GM19099 (cell line): ENCODE results near the gene MAP7D3.

Source experiments
- POLR2A ChIP-seq: IDR thresholded peaks from 3 replicates; pipeline ENCODE4 v1.6.1; 2011; ENCODE audit warnings: low read depth; ENCODE audit not compliant: insufficient read length; ENCODE audit errors: extremely low read depth

Gene MAP7D3

GRCh38 chrX:136214551-136214950, 36.6 kb downstream of the MAP7D3 start:
- TF ChIP-seq POLR2A, result no peak

- no peak for TF ChIP-seq POLR2A
Measured at GRCh38 chrX:136212557-136213111, 38.6 kb downstream of the MAP7D3 start.

GRCh38 chrX:136211766-136212556, 39.2 kb downstream of the MAP7D3 start:
- no peak for TF ChIP-seq POLR2A

- no peak for TF ChIP-seq POLR2A
Measured at GRCh38 chrX:136210806-136211205, 40.4 kb downstream of the MAP7D3 start.

- TF ChIP-seq POLR2A, result no peak
Measured at GRCh38 chrX:136210243-136210642, 41.0 kb downstream of the MAP7D3 start.

GRCh38 chrX:136209751-136210150, 41.4 kb downstream of the MAP7D3 start:
- no peak for TF ChIP-seq POLR2A

- TF ChIP-seq POLR2A, result no peak
Measured at GRCh38 chrX:136209016-136209738, 42.0 kb downstream of the MAP7D3 start.

GRCh38 chrX:136207546-136207945, 43.7 kb downstream of the MAP7D3 start:
- no peak for TF ChIP-seq POLR2A

GRCh38 chrX:136206916-136207315, 44.3 kb downstream of the MAP7D3 start:
- no peak for TF ChIP-seq POLR2A

- no peak for TF ChIP-seq POLR2A
Measured at GRCh38 chrX:136205882-136206380, 45.3 kb downstream of the MAP7D3 start.

GRCh38 chrX:136204571-136204970, 46.6 kb downstream of the MAP7D3 start:
- no peak for TF ChIP-seq POLR2A

- TF ChIP-seq POLR2A, result no peak
Measured at GRCh38 chrX:136203951-136204350, 47.2 kb downstream of the MAP7D3 start.

GRCh38 chrX:136203438-136203837, 47.8 kb downstream of the MAP7D3 start:
- no peak for TF ChIP-seq POLR2A

- no peak for TF ChIP-seq POLR2A
Measured at GRCh38 chrX:136202889-136203288, 48.3 kb downstream of the MAP7D3 start.

GRCh38 chrX:136201601-136202000, 49.6 kb downstream of the MAP7D3 start:
- TF ChIP-seq POLR2A, result no peak

- no peak for TF ChIP-seq POLR2A
Measured at GRCh38 chrX:136200466-136200865, 50.7 kb downstream of the MAP7D3 start.
